GM19240 (cell line): Measurements from ENCODE around the gene IMPDH2.

Experiments used
- DNase-seq: peaks from one replicate; pipeline ENCODE4 v3.0.0; 2011; ENCODE audit warnings: low spot score; ENCODE audit not compliant: insufficient read length

The IMPDH2 gene

DNA sequence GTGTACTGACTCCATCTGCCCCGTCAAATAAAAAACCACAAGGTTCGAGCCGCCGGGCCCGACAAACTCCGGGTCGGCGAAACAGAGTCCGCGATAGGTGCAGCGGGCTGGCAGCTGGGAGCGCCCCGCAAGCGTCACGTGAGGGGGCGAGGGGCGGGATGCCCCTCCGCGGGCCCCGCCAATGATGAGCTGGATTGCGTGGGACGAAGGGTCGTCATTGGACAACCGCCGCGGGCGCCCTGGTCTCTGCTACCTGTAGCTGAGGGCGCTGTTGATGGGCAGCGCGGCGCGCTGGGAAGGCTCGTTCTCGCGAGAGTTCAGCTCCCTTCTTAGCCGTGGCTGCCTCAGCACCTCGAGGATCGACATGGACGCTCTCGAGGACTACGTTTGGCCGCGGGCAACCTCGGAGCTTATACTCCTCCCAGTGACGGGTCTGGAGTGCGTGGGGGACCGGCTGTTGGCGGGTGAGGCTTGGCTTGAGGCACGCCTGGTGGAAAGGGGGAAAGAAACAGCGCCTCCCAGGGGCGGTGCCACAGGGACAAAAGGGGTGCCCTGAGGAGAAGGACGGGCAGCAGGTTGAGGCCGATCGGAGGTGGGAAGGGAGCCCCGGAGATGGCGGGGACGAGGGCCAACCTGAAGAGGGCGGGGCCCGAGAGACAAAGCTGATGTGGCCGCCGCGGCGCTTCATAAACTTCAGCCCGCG lies 22.0 kb downstream of the IMPDH2 start, which contains the start of gene WDR6:
TSS of gene WDR6 (plus strand) at position 324 of the 703 bp plus-strand sequence. CDS start at position 365, 41 bp downstream.
- peak; percentile 94 for DNase-seq

GRCh38 chr3:49006408-49007067 lies 22.7 kb downstream of the IMPDH2 start:
- no peak for DNase-seq

DNA sequence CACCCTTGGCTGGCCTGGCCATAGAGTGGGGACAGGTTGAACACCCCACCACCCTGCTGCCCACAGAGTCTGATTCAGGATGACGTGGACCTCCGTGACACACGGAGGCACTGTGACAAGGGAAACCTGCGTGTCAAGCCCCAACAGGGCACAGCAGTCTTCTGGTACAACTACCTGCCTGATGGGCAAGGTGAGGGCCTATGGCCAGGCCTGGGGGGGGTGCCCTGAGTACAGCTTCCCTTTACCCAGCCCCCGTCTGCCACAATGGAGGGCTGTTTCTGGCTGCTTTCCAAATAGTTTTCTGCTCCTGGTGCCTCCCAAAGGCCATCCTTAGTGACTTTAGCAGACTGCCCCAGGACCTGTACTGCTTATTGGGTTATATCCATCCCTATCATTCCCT lies 23.2 kb downstream of the IMPDH2 start:
- DNase-seq = no peak

GRCh38 chr3:49005303-49005680 lies 23.9 kb downstream of the IMPDH2 start:
- DNase-seq = no peak

DNA sequence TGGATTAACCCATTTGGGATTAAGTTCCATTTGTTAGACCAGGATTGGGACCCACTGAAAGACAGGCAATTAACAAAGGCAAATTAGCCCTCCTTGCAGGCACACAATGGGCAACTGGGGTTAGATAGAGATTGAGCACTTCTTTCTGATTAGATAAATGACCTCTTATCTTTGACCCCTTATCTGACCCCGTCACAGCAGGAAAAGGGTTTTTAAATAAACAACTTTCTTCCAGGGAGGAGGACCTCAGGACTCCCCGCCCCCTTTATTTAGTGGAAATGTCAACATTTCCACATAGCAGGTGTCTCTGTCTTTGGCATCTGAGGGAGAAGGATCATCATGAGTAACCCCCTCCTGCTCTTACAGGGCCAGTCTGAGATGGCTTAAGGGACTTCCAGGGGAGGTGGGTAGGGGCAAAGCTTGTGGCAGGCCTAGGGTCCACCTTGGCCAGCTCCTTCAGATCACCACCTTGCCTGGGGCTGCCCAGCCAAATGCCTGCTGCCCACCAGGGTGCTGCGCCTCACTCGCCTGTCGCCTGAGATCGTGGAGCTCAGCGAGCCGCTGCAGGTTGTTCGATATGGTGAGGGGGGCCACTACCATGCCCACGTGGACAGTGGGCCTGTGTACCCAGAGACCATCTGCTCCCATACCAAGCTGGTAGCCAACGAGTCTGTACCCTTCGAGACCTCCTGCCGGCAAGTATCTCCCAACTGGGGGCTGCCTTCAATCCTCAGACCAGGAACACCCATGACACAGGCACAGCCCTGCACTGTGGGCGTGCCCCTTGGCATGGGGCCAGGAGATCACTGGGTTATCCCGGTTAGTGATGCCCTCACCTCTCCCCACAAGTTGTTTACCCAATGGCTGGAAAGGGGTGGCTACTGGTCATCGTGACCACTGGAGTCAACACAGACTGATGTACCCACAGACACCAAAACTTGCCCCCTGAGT lies 24.6 kb downstream of the IMPDH2 start:
- no peak for DNase-seq

GRCh38 chr3:49001155-49001554 lies 28.0 kb downstream of the IMPDH2 start:
- no peak for DNase-seq

DNA sequence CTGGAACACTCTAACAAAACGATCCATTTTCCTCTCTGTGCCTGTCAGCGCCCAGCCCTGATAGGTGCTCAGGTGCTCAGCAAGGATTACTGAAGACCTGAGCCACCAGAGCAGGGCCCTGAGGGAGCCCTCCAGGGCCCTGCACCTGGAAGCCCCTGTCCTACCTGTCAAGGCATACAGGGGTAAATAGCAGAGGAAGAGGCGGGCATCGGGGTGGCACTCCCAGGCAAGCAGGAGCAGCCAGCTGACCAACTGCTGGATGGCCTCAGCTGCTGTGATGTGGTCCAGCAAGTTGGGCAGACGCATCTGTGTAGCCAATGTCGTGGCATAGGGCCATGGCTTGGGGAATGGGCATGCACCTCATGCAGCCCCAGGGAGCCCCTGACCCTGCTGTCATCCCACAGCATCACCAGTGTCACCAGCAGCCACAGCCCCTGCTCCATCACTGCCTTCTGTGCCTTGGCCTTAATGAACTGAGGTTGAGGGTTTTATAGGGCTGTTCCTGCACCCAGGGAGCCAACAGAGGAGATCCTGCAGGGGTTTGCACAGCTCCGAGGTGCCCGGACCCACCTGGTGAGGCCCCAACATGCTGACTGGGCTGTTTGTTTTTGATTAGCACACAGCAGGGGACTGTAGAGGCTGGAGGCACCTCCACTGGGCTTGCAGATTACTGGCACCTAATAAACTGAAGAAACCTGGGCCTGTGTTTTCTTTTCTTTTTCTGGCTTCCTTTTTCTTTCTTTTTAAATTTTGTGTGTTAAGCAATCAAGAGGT lies 29.9 kb downstream of the IMPDH2 start:
- DNase-seq = no peak

GRCh38 chr3:48997714-48998637 lies 31.2 kb downstream of the IMPDH2 start:
- DNase-seq = no peak

- no peak for DNase-seq
Measured at GRCh38 chr3:48997102-48997635, 32.0 kb downstream of the IMPDH2 start.

- no peak for DNase-seq
Measured at GRCh38 chr3:48996640-48997039, 32.6 kb downstream of the IMPDH2 start.

GRCh38 chr3:48993834-48994233 lies 35.4 kb downstream of the IMPDH2 start:
- no peak for DNase-seq

DNA sequence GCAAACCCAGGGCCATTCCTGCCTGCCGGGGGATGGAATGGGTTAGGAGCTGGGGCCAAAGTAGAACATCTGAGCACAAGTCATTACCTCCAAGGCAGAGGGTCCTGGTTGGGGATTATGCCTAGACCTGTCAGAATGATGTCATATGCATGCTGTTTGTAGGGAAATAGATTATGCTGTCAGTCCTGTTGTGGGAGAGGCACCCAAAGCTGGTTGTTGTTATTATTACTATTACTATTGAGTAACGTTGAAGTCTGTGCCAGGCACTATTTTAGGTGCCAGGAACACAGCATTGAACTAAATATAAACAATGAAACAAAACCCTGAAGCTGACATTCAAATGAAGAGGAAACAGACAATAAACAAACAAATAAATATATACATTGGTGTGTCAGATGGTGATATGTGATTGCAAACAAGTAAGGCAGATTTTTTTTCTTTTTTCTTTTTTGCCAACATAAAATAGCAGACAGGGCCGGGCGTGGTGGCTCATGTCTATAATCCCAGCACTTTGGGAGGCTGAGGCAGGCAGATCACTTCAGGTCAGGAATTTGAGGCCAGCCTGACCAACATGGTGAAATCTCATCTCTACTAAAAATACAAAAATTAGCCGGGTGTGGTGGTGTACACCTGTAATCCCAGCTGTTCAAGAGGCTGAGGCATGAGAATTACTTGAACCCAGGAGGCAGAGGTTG lies 37.2 kb downstream of the IMPDH2 start:
- DNase-seq = no peak

GRCh38 chr3:48990636-48991469 lies 38.3 kb downstream of the IMPDH2 start:
- no peak for DNase-seq

- no peak for DNase-seq
Measured at GRCh38 chr3:48989796-48990635, 39.2 kb downstream of the IMPDH2 start, which contains the start of gene P4HTM. P4HTM (plus strand) TSS chr3:48990241; CDS start chr3:48990257, 16 bp downstream.

DNA sequence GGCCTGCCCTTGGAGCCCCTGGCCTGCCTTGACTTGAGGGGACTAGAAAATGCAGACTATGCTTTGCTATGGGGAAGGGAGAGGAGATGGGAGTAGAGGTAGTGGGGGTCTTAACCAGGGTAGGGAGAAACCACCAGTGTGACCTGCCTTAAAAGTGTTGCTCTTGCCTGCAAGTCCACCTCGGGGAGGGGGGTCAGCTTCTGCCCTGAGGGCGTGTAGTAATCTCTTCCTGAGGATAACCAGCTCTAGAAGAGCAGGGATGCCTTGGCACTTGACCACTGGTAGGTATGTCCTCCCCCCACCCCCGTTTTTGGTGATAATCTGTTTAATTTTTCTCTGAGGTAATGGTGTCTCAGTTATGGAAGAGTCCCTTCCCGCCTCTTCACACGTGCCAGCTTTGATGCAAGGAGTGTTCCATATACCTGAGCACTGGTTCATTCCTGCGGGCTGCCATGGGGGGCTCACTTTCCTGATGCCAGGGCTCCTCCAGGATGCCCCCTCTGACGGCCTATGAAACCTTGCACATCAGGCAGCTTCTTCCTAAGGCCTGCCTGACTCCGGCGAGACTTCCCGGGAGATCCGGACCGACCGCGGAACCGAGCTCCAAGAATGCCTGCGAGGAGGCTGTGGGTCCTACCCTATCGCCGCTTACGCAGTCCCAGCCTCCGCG lies 39.9 kb downstream of the IMPDH2 start:
- DNase-seq = no peak

DNA sequence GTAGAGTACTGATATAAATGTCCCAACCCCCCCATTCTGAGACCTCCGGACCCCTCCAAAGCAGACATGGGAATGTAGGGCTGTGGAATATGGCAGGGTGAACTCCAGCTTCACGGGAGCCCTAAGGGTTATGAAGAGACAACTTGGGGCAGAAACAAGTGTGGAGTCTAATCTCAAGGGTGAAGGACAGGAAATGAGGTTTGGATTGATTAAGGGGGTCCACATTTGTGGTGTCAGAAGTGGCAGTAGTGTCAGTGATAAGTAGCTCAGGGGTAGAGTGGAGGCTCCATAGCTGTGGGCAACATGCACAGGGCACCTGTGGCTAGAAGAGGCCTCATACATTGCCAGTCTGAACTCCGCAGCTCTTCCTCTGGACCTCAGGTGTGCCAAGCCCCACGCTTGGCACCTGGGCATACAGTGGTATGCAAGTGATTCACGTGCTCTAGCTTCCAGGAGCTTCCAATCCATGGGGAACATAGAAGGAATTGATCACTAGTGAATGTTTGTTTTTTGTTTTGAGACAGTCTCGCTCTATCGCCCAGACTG lies 43.3 kb downstream of the IMPDH2 start:
- no peak for DNase-seq
